Neural cell (in vitro differentiated cells): ENCODE measurements around the gene AGMAT.

Source experiments
- CTCF ChIP-seq: fragments of 450-650 bp; IDR thresholded peaks from 2 replicates; pipeline ENCODE4 v1.5.1; 2014; ENCODE audit warnings: antibody characterized with exemption, mild to moderate bottlenecking, moderate library complexity; ENCODE audit not compliant: poor library complexity, severe bottlenecking
- EZH2 ChIP-seq: fragments of 200-600, 300-800 bp; shearing (Covaris generic), sonication (generic); IDR thresholded peaks from 2 replicates; pipeline ENCODE4 v1.6.1; 2014; ENCODE audit warnings: antibody characterized with exemption, low read length, borderline replicate concordance, mild to moderate bottlenecking; ENCODE audit not compliant: insufficient read depth, poor library complexity, severe bottlenecking
- RAD21 ChIP-seq: fragments of 450-650 bp; conservative IDR thresholded peaks from 2 replicates; pipeline ENCODE4 v1.6.1; 2014; ENCODE audit warnings: antibody characterized with exemption, mild to moderate bottlenecking, moderate library complexity

GRCh38 chr1:15598436-15598835 is 13.6 kb upstream of the AGMAT start:
- TF ChIP-seq CTCF (no peak), RAD21 (no peak), EZH2 (no peak)
